Mesenchymal stem cell (in vitro differentiated cells and primary cell): ENCODE data around the gene NKX2-4.

Experiments
- DNase-seq: peaks from one replicate; pipeline ENCODE4 v3.0.0-alpha.2; 2013
- H2AFZ ChIP-seq: one replicate; pipeline ENCODE4 v1.6.1; 2013; ENCODE audit warnings: low read depth, mild to moderate bottlenecking, control low read depth, inconsistent platforms, low read length, moderate library complexity
- H2AK5ac ChIP-seq: 2 replicates; pipeline ENCODE4 v1.6.1; 2013; ENCODE audit warnings: low read length, moderate library complexity, mild to moderate bottlenecking, inconsistent platforms; ENCODE audit not compliant: severe bottlenecking
- H2BK120ac ChIP-seq: one replicate; pipeline ENCODE4 v1.6.1; 2013; ENCODE audit warnings: low read depth, mild to moderate bottlenecking, inconsistent platforms, low read length, moderate library complexity
- H2BK12ac ChIP-seq, 2 experiments: one replicate each; pipeline ENCODE4 v1.6.1; 2013; ENCODE audit warnings: inconsistent platforms in 2 of 2, low read length in 2 of 2, mild to moderate bottlenecking in 2 of 2, moderate library complexity in 2 of 2, control low read depth in 1 of 2
- H2BK15ac ChIP-seq: one replicate; pipeline ENCODE4 v1.6.1; 2013; ENCODE audit warnings: mild to moderate bottlenecking, low read depth, inconsistent platforms; ENCODE audit not compliant: poor library complexity, severe bottlenecking
- H2BK5ac ChIP-seq: 2 replicates; pipeline ENCODE4 v1.6.1; 2013; ENCODE audit warnings: low read depth, mild to moderate bottlenecking, low read length, control low read depth, inconsistent platforms; ENCODE audit not compliant: poor library complexity, severe bottlenecking
- H3K14ac ChIP-seq, 2 experiments: one replicate each; pipeline ENCODE4 v1.6.1; 2013; ENCODE audit warnings: inconsistent platforms in 2 of 2, low read length in 2 of 2, control low read depth in 1 of 2, mild to moderate bottlenecking in 1 of 2, moderate library complexity in 1 of 2
- H3K18ac ChIP-seq, 2 experiments: one replicate each; pipeline ENCODE4 v1.6.1; 2013; ENCODE audit warnings: inconsistent platforms in 2 of 2, low read length in 2 of 2, control low read depth in 1 of 2, low read depth in 1 of 2, mild to moderate bottlenecking in 1 of 2
- H3K23ac ChIP-seq, 2 experiments: one replicate each; pipeline ENCODE4 v1.6.1; 2013; ENCODE audit warnings: inconsistent platforms in 2 of 2, low read length in 2 of 2, mild to moderate bottlenecking in 2 of 2, moderate library complexity in 2 of 2, control low read depth in 1 of 2
- H3K27ac ChIP-seq: 2 replicates; pipeline ENCODE4 v1.5.1; 2013; ENCODE audit warnings: mild to moderate bottlenecking, moderate library complexity, low read length, control low read depth, inconsistent platforms; ENCODE audit not compliant: poor library complexity, severe bottlenecking
- H3K27me3 ChIP-seq, 2 experiments: 2 replicates each; pipeline versions ENCODE4 v1.6.1 to v1.7.0; 2013; ENCODE audit warnings: low read length in 2 of 2, mild to moderate bottlenecking in 2 of 2, moderate library complexity in 2 of 2, control low read depth in 1 of 2, inconsistent platforms in 1 of 2; ENCODE audit not compliant: control insufficient read depth in 1 of 2, insufficient read depth in 1 of 2
- H3K36me3 ChIP-seq, 2 experiments: 2 replicates each; pipeline versions ENCODE4 v1.6.1 to v1.7.0; 2013; ENCODE audit warnings: low read length in 2 of 2, control low read depth in 1 of 2, inconsistent platforms in 1 of 2, low read depth in 1 of 2, mild to moderate bottlenecking in 1 of 2; ENCODE audit not compliant: insufficient read depth in 2 of 2, control insufficient read depth in 1 of 2
- H3K4ac ChIP-seq, 2 experiments: one replicate each; pipeline ENCODE4 v1.6.1; 2013; ENCODE audit warnings: inconsistent platforms in 2 of 2, low read length in 2 of 2, mild to moderate bottlenecking in 2 of 2, moderate library complexity in 2 of 2, control low read depth in 1 of 2, low read depth in 1 of 2
- H3K4me1 ChIP-seq: 2 replicates; pipeline ENCODE4 v1.6.1; 2013; ENCODE audit warnings: low read depth, low read length, control low read depth; ENCODE audit not compliant: control insufficient read depth, insufficient read depth
- H3K4me2 ChIP-seq: 2 replicates; pipeline ENCODE4 v1.6.1; 2013; ENCODE audit warnings: low read length, mild to moderate bottlenecking, inconsistent platforms; ENCODE audit not compliant: poor library complexity, severe bottlenecking
- H3K4me3 ChIP-seq, 2 experiments: 2 replicates each; pipeline versions ENCODE4 v1.5.1 to v1.7.0; 2013; ENCODE audit warnings: low read length in 2 of 2, mild to moderate bottlenecking in 2 of 2, control low read depth in 1 of 2, low read depth in 1 of 2; ENCODE audit not compliant: insufficient read depth in 1 of 2
- H3K79me1 ChIP-seq: replicated peaks from 2 replicates; pipeline ENCODE4 v1.6.1; 2013; ENCODE audit warnings: mild to moderate bottlenecking, control low read depth, low read length, inconsistent platforms; ENCODE audit not compliant: poor library complexity, severe bottlenecking
- H3K9ac ChIP-seq: 2 replicates; pipeline ENCODE4 v1.7.0; 2013; ENCODE audit warnings: mild to moderate bottlenecking, low read length, moderate library complexity
- H3K9me3 ChIP-seq: 2 replicates; pipeline ENCODE4 v1.7.0; 2013; ENCODE audit warnings: mild to moderate bottlenecking, low read length; ENCODE audit not compliant: control insufficient read depth
- H4K8ac ChIP-seq: one replicate; pipeline ENCODE4 v1.6.1; 2013; ENCODE audit warnings: inconsistent platforms, mild to moderate bottlenecking, low read length, moderate library complexity
- H4K91ac ChIP-seq: one replicate; pipeline ENCODE4 v1.6.1; 2013; ENCODE audit warnings: mild to moderate bottlenecking, low read length, inconsistent platforms
- WGBS: methylation state at CpG from one replicate; pipeline ENCODE4 v1.1.7; 2013; ENCODE audit warnings: mixed read lengths; 5-methylcytosine and 5-hydroxymethylcytosine counted together

NKX2-4 gene

GRCh38 chr20:21386111-21386510 is 11.2 kb downstream of the NKX2-4 start:
- no peak overlapping the region for H4K91ac ChIP-seq
- H2BK120ac ChIP-seq, result no peak overlapping the region
- H3K4ac ChIP-seq, result no peak overlapping the region
- H2AK5ac ChIP-seq, result no peak overlapping the region
- H3K4me3 ChIP-seq, result no peak overlapping the region
- no peak overlapping the region for H3K4me2 ChIP-seq
- no peak overlapping the region for H4K8ac ChIP-seq
- no peak overlapping the region for H3K18ac ChIP-seq
- no peak for DNase-seq
- peaks cover 3 to 4% of the 10 kb centered on the region in 2 experiments for H3K27me3 ChIP-seq
- no peak overlapping the region for H3K27ac ChIP-seq
- peaks cover 1% of the 10 kb centered on the region for H3K79me1 ChIP-seq
- no peak overlapping the region for H3K23ac ChIP-seq
- H2BK15ac ChIP-seq, result no peak overlapping the region
- no peak overlapping the region for H3K14ac ChIP-seq
- H2BK5ac ChIP-seq, result no peak overlapping the region
- peaks cover 4 to 92% of the 10 kb centered on the region in 2 experiments for H3K36me3 ChIP-seq
- H2AFZ ChIP-seq, result no peak overlapping the region
- no peaks in the 10 kb centered on the region for H3K4me1 ChIP-seq
- no peak overlapping the region for H2BK12ac ChIP-seq
- WGBS, result 97% methylated on average over 3 of the region's 5 CpGs
- H3K9ac ChIP-seq, result no peak overlapping the region
- no peaks in the 10 kb centered on the region for H3K9me3 ChIP-seq

- Histone ChIP-seq H3K18ac (no peak overlapping the region), H2AFZ (no peak overlapping the region), H4K8ac (no peak overlapping the region), H3K9me3 (no peaks in the 10 kb centered on the region), H3K4me2 (no peak overlapping the region), H3K14ac (no peak overlapping the region), H4K91ac (no peak overlapping the region), H3K4me1 (no peaks in the 10 kb centered on the region), H3K4me3 (no peak overlapping the region), H3K79me1 (peaks cover 7% of the 10 kb centered on the region), H3K27ac (no peak overlapping the region), H2BK12ac (no peak overlapping the region), H3K36me3 (peaks cover 7 to 84% of the 10 kb centered on the region in 2 experiments), H3K23ac (no peak overlapping the region), H2BK5ac (no peak overlapping the region), H3K9ac (no peak overlapping the region), H2BK15ac (no peak overlapping the region), H3K4ac (no peak overlapping the region), H2AK5ac (no peak overlapping the region), H3K27me3 (no peaks in the 10 kb centered on the region), H2BK120ac (no peak overlapping the region)
- 100% methylated on average over 3 of the region's 5 CpGs for WGBS
- no peak for DNase-seq
Measured at GRCh38 chr20:21384308-21384892, 12.9 kb downstream of the NKX2-4 start.

- H2BK12ac ChIP-seq, result no peak overlapping the region
- H2BK120ac ChIP-seq, result no peak overlapping the region
- H2BK15ac ChIP-seq, result no peak overlapping the region
- H3K27ac ChIP-seq, result no peak overlapping the region
- H3K9me3 ChIP-seq, result no peaks in the 10 kb centered on the region
- H4K8ac ChIP-seq, result no peak overlapping the region
- no peak overlapping the region for H3K4me3 ChIP-seq
- no peak for DNase-seq
- no peak overlapping the region for H4K91ac ChIP-seq
- H3K23ac ChIP-seq, result no peak overlapping the region
- H3K79me1 ChIP-seq, result peaks cover 19% of the 10 kb centered on the region
- no peaks in the 10 kb centered on the region for H3K4me1 ChIP-seq
- no peak overlapping the region for H2BK5ac ChIP-seq
- WGBS, result no CpG with 5 or more reads among the region's 1 CpG
- no peak overlapping the region for H3K14ac ChIP-seq
- no peak overlapping the region for H3K18ac ChIP-seq
- H3K9ac ChIP-seq, result no peak overlapping the region
- H3K27me3 ChIP-seq, result no peaks in the 10 kb centered on the region
- H2AFZ ChIP-seq, result no peak overlapping the region
- H3K36me3 ChIP-seq, result peaks cover 6 to 64% of the 10 kb centered on the region in 2 experiments
- H3K4me2 ChIP-seq, result no peak overlapping the region
- H3K4ac ChIP-seq, result no peak overlapping the region
- no peak overlapping the region for H2AK5ac ChIP-seq
Measured at GRCh38 chr20:21381619-21382018, 15.7 kb downstream of the NKX2-4 start.

- H3K27ac ChIP-seq, result no peak overlapping the region
- no peak overlapping the region for H3K4me3 ChIP-seq
- H3K79me1 ChIP-seq, result peaks cover 23% of the 10 kb centered on the region
- H3K4me2 ChIP-seq, result no peak overlapping the region
- no peak overlapping the region for H3K4ac ChIP-seq
- no peaks in the 10 kb centered on the region for H3K9me3 ChIP-seq
- H2BK15ac ChIP-seq, result no peak overlapping the region
- no peak overlapping the region for H2AK5ac ChIP-seq
- peaks cover 8 to 60% of the 10 kb centered on the region in 2 experiments for H3K36me3 ChIP-seq
- H2BK5ac ChIP-seq, result no peak overlapping the region
- H4K91ac ChIP-seq, result no peak overlapping the region
- H4K8ac ChIP-seq, result no peak overlapping the region
- no peak overlapping the region for H3K9ac ChIP-seq
- no peak overlapping the region for H2AFZ ChIP-seq
- no peak overlapping the region for H3K18ac ChIP-seq
- H3K4me1 ChIP-seq, result no peaks in the 10 kb centered on the region
- H3K14ac ChIP-seq, result no peak overlapping the region
- DNase-seq, result no peak
- no peaks in the 10 kb centered on the region for H3K27me3 ChIP-seq
- no peak overlapping the region for H2BK120ac ChIP-seq
- no peak overlapping the region for H3K23ac ChIP-seq
- no peak overlapping the region for H2BK12ac ChIP-seq
- WGBS, result no CpG with 5 or more reads among the region's 2 CpGs
Measured at GRCh38 chr20:21380711-21381110, 16.6 kb downstream of the NKX2-4 start.
